WTC11 (cell line): Measurements from ENCODE around the gene PROZ. TPM values are rescaled to one million over a fixed set of nuclear protein-coding genes. Genes with fewer than 3 reads are reported as not detected.

Experiments
- ATAC-seq: fragments of 200-7000 bp; cut with Tn5 transposase; 2 replicates; pipeline ENCODE4 v1.10.0; 2021; ENCODE audit warnings: mild to moderate bottlenecking, moderate library complexity
- CTCF ChIA-PET: fragments of 300-600 bp; sonication (Branson Sonifier 250); formaldehyde crosslinking; loops from one replicate; lab custom pipeline; 2021; ENCODE audit warnings: antibody characterized with exemption; lab: Charles Lee
- POLR2A ChIA-PET: fragments of 350-600 bp; sonication (Branson Sonifier 250); formaldehyde crosslinking; loops from one replicate; lab custom pipeline; 2021; ENCODE audit warnings: antibody characterized with exemption; lab: Charles Lee
- DNase-seq: peaks from one replicate; pipeline ENCODE4 v3.0.0; 2021; ENCODE audit warnings: low spot score
- H3K27ac Mint-ChIP-seq: 2 replicates; pipeline ENCODE4 v1.8.0; 2021; ENCODE audit warnings: mixed read lengths
- H3K27me3 Mint-ChIP-seq: 2 replicates; pipeline ENCODE4 v1.8.0; 2021; ENCODE audit warnings: low read depth, mild to moderate bottlenecking, moderate library complexity, mixed read lengths
- H3K36me3 Mint-ChIP-seq: 2 replicates; pipeline ENCODE4 v1.8.0; 2021; ENCODE audit warnings: mixed read lengths
- H3K4me1 Mint-ChIP-seq: 2 replicates; pipeline ENCODE4 v1.8.0; 2022; ENCODE audit warnings: mixed read lengths
- H3K4me3 Mint-ChIP-seq: 2 replicates; pipeline ENCODE4 v1.8.0; 2021; ENCODE audit warnings: mild to moderate bottlenecking, moderate library complexity, mixed read lengths
- H3K9me3 Mint-ChIP-seq: 2 replicates; pipeline ENCODE4 v1.8.0; 2021; ENCODE audit warnings: mixed read lengths
- ATF1 ChIP-seq: sonication (generic); formaldehyde crosslinking; IDR thresholded peaks from 2 replicates; pipeline ENCODE4 v1.8.1; 2023; ENCODE audit warnings: mild to moderate bottlenecking, moderate library complexity, missing genetic modification reagents
- ATF3 ChIP-seq: sonication (generic); formaldehyde crosslinking; conservative IDR thresholded peaks from 2 replicates; pipeline ENCODE4 v1.8.1; 2022; ENCODE audit warnings: mild to moderate bottlenecking, missing genetic modification reagents
- CREB1 ChIP-seq: sonication (generic); formaldehyde crosslinking; IDR thresholded peaks from 2 replicates; pipeline ENCODE4 v1.8.0; 2023; ENCODE audit warnings: mild to moderate bottlenecking, missing genetic modification reagents
- HMGA2 ChIP-seq: fragments of 250-450 bp; sonication (Bioruptor Pico); IDR thresholded peaks from 2 replicates; pipeline ENCODE4 v1.4.0; 2021; ENCODE audit warnings: mild to moderate bottlenecking, moderate library complexity
- SMAD3 ChIP-seq: sonication (generic); formaldehyde crosslinking; IDR thresholded peaks from 2 replicates; pipeline ENCODE4 v1.8.0; 2022; ENCODE audit warnings: missing genetic modification reagents, mild to moderate bottlenecking, borderline replicate concordance
- TEAD1 ChIP-seq: sonication (generic); formaldehyde crosslinking; IDR thresholded peaks from 2 replicates; pipeline ENCODE4 v1.8.0; 2022; ENCODE audit warnings: mild to moderate bottlenecking, missing genetic modification reagents
- TEAD4 ChIP-seq: sonication (generic); formaldehyde crosslinking; IDR thresholded peaks from 2 replicates; pipeline ENCODE4 v1.8.0; 2022; ENCODE audit warnings: mild to moderate bottlenecking, missing genetic modification reagents
- ZBTB43 ChIP-seq: sonication (generic); formaldehyde crosslinking; IDR thresholded peaks from 2 replicates; pipeline ENCODE4 v1.8.1; 2023; ENCODE audit warnings: mild to moderate bottlenecking, missing genetic modification reagents
- ZNF121 ChIP-seq: sonication (generic); formaldehyde crosslinking; IDR thresholded peaks from 2 replicates; pipeline ENCODE4 v1.8.0; 2023; ENCODE audit warnings: missing genetic modification reagents
- ZNF671 ChIP-seq: fragments of 250-450 bp; sonication (Bioruptor Pico); IDR thresholded peaks from 2 replicates; pipeline ENCODE4 v1.8.0; 2021; ENCODE audit warnings: mild to moderate bottlenecking
- total RNA-seq: library from RNA; stranded (reverse); gene quantifications from 3 replicates; pipeline ENCODE4 v1.2.3, GENCODE V29; 2021
- TF ChIP-seq, protein P1 (sequence below): sonication (generic); formaldehyde crosslinking; IDR thresholded peaks from 2 replicates; pipeline ENCODE4 v1.8.0; 2023; ENCODE audit warnings: missing genetic modification reagents
- TF ChIP-seq, protein P2 (sequence below): sonication (generic); formaldehyde crosslinking; IDR thresholded peaks from 2 replicates; pipeline ENCODE4 v1.8.1; 2023; ENCODE audit warnings: mild to moderate bottlenecking, missing genetic modification reagents, borderline replicate concordance

Gene PROZ
- total RNA-seq, 1 experiment from 2014 or later = not detected

- ATAC-seq = no peak
- peaks cover 17% of the 10 kb centered on the region for H3K4me1 Mint-ChIP-seq
- no peaks in the 10 kb centered on the region for H3K36me3 Mint-ChIP-seq
- no peak for DNase-seq
- no peaks in the 10 kb centered on the region for H3K9me3 Mint-ChIP-seq
- POLR2A ChIA-PET = no interaction called here
- H3K4me3 Mint-ChIP-seq = no peak overlapping the region
- H3K27ac Mint-ChIP-seq = no peak overlapping the region
- CTCF ChIA-PET = interaction anchor here (0.6 to 2.8 kb wide), 5 partner anchors 34 to 193 kb away, joined by 3 to 14 read pairs (median 3); partner anchors contain the start of gene CUL4A
- TF ChIP-seq ZNF121 (CRISPR knock-in tag) (no peak), HMGA2 (no peak)
- H3K27me3 Mint-ChIP-seq = no peaks in the 10 kb centered on the region; the same call in 1 of the 2 replicates
Observed at GRCh38 chr13:113124211-113124970, 34.1 kb upstream of the PROZ start.

- no peak overlapping the region for H3K27ac Mint-ChIP-seq
- H3K9me3 Mint-ChIP-seq = no peaks in the 10 kb centered on the region
- no peak for DNase-seq
- POLR2A ChIA-PET = no interaction called here
- H3K4me3 Mint-ChIP-seq = no peak overlapping the region
- H3K36me3 Mint-ChIP-seq = no peaks in the 10 kb centered on the region
- CTCF ChIA-PET = interaction anchor here (1.8 kb wide), 1 partner anchor 96 kb away, joined by 5 read pairs; no protein-coding TSS in a partner anchor
- H3K27me3 Mint-ChIP-seq = no peaks in the 10 kb centered on the region; the same call in 1 of the 2 replicates
- no peak for ATAC-seq
- H3K4me1 Mint-ChIP-seq = peaks cover 18% of the 10 kb centered on the region
- TF ChIP-seq ZNF671 (CRISPR knock-in tag) (no peak), ZBTB43 (no peak), SMAD3 (CRISPR knock-in tag) (no peak)
- TF ChIP-seq, protein P1, sequence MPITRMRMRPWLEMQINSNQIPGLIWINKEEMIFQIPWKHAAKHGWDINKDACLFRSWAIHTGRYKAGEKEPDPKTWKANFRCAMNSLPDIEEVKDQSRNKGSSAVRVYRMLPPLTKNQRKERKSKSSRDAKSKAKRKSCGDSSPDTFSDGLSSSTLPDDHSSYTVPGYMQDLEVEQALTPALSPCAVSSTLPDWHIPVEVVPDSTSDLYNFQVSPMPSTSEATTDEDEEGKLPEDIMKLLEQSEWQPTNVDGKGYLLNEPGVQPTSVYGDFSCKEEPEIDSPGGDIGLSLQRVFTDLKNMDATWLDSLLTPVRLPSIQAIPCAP (CRISPR knock-in tag) = no peak
Observed at GRCh38 chr13:113125506-113126264, 32.8 kb upstream of the PROZ start.

DNA sequence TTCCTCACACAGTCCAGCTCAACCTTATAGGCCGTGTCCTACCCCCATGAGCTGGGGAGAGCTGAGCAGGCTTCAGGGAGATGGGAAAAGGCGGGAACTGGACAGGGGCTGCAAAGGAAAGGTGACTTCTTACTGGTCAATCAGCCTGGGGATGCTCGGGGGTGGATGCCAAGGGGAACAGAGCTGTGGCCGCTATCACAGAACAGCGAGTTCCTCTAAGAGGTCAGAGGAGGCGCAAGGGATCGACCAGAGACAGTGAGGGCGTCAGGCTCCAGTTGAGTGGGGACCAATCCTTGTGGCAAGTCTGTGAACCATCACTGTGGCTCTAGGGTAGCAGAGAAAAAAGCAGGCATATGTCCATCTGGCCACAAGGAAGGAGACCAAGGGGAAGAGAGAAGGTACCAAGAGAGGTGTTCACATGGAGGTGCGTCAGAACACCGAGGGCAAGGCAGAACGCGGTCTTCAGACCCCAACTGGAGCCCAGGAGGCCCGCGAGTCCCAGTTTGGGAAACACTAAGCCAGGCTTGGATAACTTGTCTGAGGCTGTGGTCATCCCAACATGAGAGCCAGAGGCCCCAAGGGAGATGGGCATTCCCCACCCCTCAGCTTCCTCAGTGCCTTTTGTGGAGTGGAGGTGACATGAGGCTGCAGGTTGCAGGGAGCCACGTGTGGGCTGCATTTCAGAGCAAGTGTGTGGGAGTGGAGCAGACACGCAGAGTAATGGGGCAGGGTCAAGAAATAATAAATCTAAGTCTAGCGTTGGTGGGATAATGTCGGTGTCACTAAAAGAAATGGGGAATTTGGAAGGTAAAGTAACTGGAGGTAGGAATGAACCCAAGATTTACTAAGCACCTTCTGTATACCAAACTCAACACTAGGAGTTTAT lies 31.9 kb upstream of the PROZ start:
- ChIA-PET POLR2A (no interaction called here), CTCF (no interaction called here)
- H3K4me3 Mint-ChIP-seq = no peak overlapping the region
- ATAC-seq (no peak), DNase-seq (no peak)
- TF ChIP-seq ATF1 = no peak
- no peak for TF ChIP-seq ATF3 (CRISPR knock-in tag)
- TF ChIP-seq CREB1 (CRISPR knock-in tag) = no peak
- TF ChIP-seq, protein P2, sequence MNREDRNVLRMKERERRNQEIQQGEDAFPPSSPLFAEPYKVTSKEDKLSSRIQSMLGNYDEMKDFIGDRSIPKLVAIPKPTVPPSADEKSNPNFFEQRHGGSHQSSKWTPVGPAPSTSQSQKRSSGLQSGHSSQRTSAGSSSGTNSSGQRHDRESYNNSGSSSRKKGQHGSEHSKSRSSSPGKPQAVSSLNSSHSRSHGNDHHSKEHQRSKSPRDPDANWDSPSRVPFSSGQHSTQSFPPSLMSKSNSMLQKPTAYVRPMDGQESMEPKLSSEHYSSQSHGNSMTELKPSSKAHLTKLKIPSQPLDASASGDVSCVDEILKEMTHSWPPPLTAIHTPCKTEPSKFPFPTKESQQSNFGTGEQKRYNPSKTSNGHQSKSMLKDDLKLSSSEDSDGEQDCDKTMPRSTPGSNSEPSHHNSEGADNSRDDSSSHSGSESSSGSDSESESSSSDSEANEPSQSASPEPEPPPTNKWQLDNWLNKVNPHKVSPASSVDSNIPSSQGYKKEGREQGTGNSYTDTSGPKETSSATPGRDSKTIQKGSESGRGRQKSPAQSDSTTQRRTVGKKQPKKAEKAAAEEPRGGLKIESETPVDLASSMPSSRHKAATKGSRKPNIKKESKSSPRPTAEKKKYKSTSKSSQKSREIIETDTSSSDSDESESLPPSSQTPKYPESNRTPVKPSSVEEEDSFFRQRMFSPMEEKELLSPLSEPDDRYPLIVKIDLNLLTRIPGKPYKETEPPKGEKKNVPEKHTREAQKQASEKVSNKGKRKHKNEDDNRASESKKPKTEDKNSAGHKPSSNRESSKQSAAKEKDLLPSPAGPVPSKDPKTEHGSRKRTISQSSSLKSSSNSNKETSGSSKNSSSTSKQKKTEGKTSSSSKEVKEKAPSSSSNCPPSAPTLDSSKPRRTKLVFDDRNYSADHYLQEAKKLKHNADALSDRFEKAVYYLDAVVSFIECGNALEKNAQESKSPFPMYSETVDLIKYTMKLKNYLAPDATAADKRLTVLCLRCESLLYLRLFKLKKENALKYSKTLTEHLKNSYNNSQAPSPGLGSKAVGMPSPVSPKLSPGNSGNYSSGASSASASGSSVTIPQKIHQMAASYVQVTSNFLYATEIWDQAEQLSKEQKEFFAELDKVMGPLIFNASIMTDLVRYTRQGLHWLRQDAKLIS (CRISPR knock-in tag) = no peak
- no peak for TF ChIP-seq TEAD4 (CRISPR knock-in tag)
- TF ChIP-seq TEAD1 (CRISPR knock-in tag) = no peak
- no peak overlapping the region for H3K27ac Mint-ChIP-seq
- no peaks in the 10 kb centered on the region for H3K9me3 Mint-ChIP-seq
- H3K36me3 Mint-ChIP-seq = no peaks in the 10 kb centered on the region
- peaks cover 18% of the 10 kb centered on the region for H3K4me1 Mint-ChIP-seq
- no peaks in the 10 kb centered on the region; the same call in 1 of the 2 replicates for H3K27me3 Mint-ChIP-seq
